SK-N-SH treated with all-trans-retinoic acid at 6 μM for 48 hours (cell line): Measurements from ENCODE around the gene RNF7.

Experiments
- ATAC-seq: fragments of 200-7000 bp; cut with Tn5 transposase; 3 replicates; pipeline ENCODE4 v1.9.1; 2020; ENCODE audit warnings: mild to moderate bottlenecking, moderate library complexity
- ARNTL ChIP-seq: fragments of 450-650 bp; formaldehyde crosslinking; IDR thresholded peaks from 2 replicates; pipeline ENCODE4 v1.5.0; 2020; ENCODE audit warnings: low read depth, mild to moderate bottlenecking, moderate library complexity, borderline replicate concordance
- BACH2 ChIP-seq: fragments of 250-450 bp; sonication (Bioruptor Pico); IDR thresholded peaks from 2 replicates; pipeline ENCODE4 v1.9.0; 2021; ENCODE audit warnings: mild to moderate bottlenecking, borderline replicate concordance
- CREB5 ChIP-seq: fragments of 250-450 bp; sonication (Bioruptor Pico); IDR thresholded peaks from 2 replicates; pipeline ENCODE4 v1.5.1; 2020; ENCODE audit warnings: low read depth, mild to moderate bottlenecking, moderate library complexity
- ESRRG ChIP-seq: fragments of 250-450 bp; sonication (Bioruptor Pico); IDR thresholded peaks from 2 replicates; pipeline ENCODE4 v1.6.1; 2021; ENCODE audit warnings: mild to moderate bottlenecking
- GLIS3 ChIP-seq: fragments of 250-450 bp; sonication (Bioruptor Pico); IDR thresholded peaks from 2 replicates; pipeline ENCODE4 v1.5.0; 2020; ENCODE audit warnings: mild to moderate bottlenecking, moderate library complexity
- ISL1 ChIP-seq: fragments of 250-450 bp; sonication (Bioruptor Pico); IDR thresholded peaks from 2 replicates; pipeline ENCODE4 v2.1.2; 2022; ENCODE audit warnings: mild to moderate bottlenecking, moderate library complexity
- RARB ChIP-seq: fragments of 250-450 bp; sonication (Bioruptor Pico); IDR thresholded peaks from 2 replicates; pipeline ENCODE4 v1.8.0; 2021; ENCODE audit warnings: mild to moderate bottlenecking, moderate library complexity
- SNAI2 ChIP-seq: fragments of 250-450 bp; sonication (Bioruptor Pico); IDR thresholded peaks from 2 replicates; pipeline ENCODE4 v1.5.0; 2020; ENCODE audit warnings: mild to moderate bottlenecking, moderate library complexity
- ZC3H10 ChIP-seq: fragments of 250-450 bp; sonication (Bioruptor Pico); IDR thresholded peaks from 2 replicates; pipeline ENCODE4 v1.5.1; 2021; ENCODE audit warnings: mild to moderate bottlenecking, moderate library complexity
- ZFP3 ChIP-seq: fragments of 250-450 bp; sonication (Bioruptor Pico); IDR thresholded peaks from 2 replicates; pipeline ENCODE4 v1.5.0; 2020; ENCODE audit warnings: mild to moderate bottlenecking, moderate library complexity
- ZFP30 ChIP-seq: fragments of 450-650 bp; formaldehyde crosslinking; IDR thresholded peaks from 2 replicates; pipeline ENCODE4 v1.5.0; 2022; ENCODE audit warnings: mild to moderate bottlenecking, moderate library complexity
- ZNF70 ChIP-seq: fragments of 450-650 bp; formaldehyde crosslinking; IDR thresholded peaks from 2 replicates; pipeline ENCODE4 v1.5.0; 2020; ENCODE audit warnings: mild to moderate bottlenecking, moderate library complexity
- ZNF8 ChIP-seq: fragments of 450-650 bp; formaldehyde crosslinking; IDR thresholded peaks from 2 replicates; pipeline ENCODE4 v1.5.0; 2020; ENCODE audit warnings: mild to moderate bottlenecking, moderate library complexity
- TF ChIP-seq, protein P1 (sequence below): fragments of 250-450 bp; sonication (Bioruptor Pico); IDR thresholded peaks from 2 replicates; pipeline ENCODE4 v1.8.0; 2021; ENCODE audit warnings: low read depth, mild to moderate bottlenecking, moderate library complexity, borderline replicate concordance
- TF ChIP-seq, protein P2 (sequence below): fragments of 250-450 bp; sonication (Bioruptor Pico); IDR thresholded peaks from 2 replicates; pipeline ENCODE4 v1.5.1; 2021; ENCODE audit warnings: mild to moderate bottlenecking, moderate library complexity
- TF ChIP-seq, protein P3 (sequence below): fragments of 250-450 bp; sonication (Bioruptor Pico); IDR thresholded peaks from 2 replicates; pipeline ENCODE4 v1.8.0; 2020; ENCODE audit warnings: mild to moderate bottlenecking, moderate library complexity, borderline replicate concordance
- TF ChIP-seq, protein P4 (sequence below): fragments of 250-450 bp; sonication (Bioruptor Pico); IDR thresholded peaks from 2 replicates; pipeline ENCODE4 v1.5.0; 2020; ENCODE audit warnings: mild to moderate bottlenecking, moderate library complexity

Gene RNF7

GRCh38 chr3:141792495-141792894 is 54.4 kb downstream of the RNF7 start (continued):
- TF ChIP-seq, protein P1, sequence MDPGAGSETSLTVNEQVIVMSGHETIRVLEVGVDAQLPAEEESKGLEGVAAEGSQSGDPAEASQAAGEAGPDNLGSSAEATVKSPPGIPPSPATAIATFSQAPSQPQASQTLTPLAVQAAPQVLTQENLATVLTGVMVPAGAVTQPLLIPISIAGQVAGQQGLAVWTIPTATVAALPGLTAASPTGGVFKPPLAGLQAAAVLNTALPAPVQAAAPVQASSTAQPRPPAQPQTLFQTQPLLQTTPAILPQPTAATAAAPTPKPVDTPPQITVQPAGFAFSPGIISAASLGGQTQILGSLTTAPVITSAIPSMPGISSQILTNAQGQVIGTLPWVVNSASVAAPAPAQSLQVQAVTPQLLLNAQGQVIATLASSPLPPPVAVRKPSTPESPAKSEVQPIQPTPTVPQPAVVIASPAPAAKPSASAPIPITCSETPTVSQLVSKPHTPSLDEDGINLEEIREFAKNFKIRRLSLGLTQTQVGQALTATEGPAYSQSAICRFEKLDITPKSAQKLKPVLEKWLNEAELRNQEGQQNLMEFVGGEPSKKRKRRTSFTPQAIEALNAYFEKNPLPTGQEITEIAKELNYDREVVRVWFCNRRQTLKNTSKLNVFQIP (CRISPR knock-in tag), result no peak
- TF ChIP-seq CREB5 (CRISPR knock-in tag), result no peak
- TF ChIP-seq, protein P2, sequence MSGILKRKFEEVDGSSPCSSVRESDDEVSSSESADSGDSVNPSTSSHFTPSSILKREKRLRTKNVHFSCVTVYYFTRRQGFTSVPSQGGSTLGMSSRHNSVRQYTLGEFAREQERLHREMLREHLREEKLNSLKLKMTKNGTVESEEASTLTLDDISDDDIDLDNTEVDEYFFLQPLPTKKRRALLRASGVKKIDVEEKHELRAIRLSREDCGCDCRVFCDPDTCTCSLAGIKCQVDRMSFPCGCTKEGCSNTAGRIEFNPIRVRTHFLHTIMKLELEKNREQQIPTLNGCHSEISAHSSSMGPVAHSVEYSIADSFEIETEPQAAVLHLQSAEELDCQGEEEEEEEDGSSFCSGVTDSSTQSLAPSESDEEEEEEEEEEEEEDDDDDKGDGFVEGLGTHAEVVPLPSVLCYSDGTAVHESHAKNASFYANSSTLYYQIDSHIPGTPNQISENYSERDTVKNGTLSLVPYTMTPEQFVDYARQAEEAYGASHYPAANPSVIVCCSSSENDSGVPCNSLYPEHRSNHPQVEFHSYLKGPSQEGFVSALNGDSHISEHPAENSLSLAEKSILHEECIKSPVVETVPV (CRISPR knock-in tag), result no peak

DNA sequence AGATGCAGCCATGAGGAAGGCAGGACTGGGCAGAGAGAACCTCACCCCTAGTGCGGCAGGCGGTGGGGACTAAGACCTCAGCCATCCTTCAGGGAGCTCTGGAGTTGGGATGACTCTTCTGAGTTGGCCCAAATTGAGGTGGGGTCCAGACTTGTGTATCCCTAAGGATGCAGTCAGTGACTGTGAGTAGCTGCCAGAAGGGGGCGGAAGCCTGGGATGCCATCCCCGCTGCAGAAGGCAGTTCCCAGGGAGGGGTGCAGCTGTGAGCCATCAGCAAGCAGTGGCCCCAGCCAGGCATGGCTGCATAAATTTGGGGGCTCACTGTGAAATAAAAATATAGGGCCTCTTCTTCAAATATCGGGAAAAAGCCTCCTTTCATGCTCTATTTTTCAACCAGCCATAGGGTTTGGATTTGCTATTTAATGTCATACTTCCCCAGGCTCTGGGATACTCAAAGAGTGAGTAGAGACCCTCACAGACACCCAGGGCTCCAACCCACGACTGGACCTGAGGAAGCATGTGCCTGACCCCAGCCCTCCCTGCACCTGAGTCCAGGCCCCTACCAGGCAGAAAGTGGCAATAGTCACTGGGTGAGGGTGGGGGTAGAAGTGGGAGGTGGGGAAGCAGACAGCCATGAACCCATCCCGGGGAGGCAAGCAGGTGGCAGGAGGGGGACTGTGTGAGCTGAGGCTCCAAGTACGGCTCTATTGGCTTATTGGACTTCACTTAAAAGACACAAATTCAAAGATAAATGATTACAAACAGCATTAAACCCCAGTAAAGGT is 55.6 kb downstream of the RNF7 start:
- no peak for ATAC-seq
- TF ChIP-seq, protein P3, sequence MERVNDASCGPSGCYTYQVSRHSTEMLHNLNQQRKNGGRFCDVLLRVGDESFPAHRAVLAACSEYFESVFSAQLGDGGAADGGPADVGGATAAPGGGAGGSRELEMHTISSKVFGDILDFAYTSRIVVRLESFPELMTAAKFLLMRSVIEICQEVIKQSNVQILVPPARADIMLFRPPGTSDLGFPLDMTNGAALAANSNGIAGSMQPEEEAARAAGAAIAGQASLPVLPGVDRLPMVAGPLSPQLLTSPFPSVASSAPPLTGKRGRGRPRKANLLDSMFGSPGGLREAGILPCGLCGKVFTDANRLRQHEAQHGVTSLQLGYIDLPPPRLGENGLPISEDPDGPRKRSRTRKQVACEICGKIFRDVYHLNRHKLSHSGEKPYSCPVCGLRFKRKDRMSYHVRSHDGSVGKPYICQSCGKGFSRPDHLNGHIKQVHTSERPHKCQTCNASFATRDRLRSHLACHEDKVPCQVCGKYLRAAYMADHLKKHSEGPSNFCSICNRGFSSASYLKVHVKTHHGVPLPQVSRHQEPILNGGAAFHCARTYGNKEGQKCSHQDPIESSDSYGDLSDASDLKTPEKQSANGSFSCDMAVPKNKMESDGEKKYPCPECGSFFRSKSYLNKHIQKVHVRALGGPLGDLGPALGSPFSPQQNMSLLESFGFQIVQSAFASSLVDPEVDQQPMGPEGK, result no peak
- TF ChIP-seq, protein P4, sequence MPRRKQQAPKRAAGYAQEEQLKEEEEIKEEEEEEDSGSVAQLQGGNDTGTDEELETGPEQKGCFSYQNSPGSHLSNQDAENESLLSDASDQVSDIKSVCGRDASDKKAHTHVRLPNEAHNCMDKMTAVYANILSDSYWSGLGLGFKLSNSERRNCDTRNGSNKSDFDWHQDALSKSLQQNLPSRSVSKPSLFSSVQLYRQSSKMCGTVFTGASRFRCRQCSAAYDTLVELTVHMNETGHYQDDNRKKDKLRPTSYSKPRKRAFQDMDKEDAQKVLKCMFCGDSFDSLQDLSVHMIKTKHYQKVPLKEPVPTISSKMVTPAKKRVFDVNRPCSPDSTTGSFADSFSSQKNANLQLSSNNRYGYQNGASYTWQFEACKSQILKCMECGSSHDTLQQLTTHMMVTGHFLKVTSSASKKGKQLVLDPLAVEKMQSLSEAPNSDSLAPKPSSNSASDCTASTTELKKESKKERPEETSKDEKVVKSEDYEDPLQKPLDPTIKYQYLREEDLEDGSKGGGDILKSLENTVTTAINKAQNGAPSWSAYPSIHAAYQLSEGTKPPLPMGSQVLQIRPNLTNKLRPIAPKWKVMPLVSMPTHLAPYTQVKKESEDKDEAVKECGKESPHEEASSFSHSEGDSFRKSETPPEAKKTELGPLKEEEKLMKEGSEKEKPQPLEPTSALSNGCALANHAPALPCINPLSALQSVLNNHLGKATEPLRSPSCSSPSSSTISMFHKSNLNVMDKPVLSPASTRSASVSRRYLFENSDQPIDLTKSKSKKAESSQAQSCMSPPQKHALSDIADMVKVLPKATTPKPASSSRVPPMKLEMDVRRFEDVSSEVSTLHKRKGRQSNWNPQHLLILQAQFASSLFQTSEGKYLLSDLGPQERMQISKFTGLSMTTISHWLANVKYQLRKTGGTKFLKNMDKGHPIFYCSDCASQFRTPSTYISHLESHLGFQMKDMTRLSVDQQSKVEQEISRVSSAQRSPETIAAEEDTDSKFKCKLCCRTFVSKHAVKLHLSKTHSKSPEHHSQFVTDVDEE, result no peak
- TF ChIP-seq ESRRG (CRISPR knock-in tag) (no peak), GLIS3 (no peak), ZNF70 (CRISPR knock-in tag) (no peak), BACH2 (CRISPR knock-in tag) (no peak), ARNTL (CRISPR knock-in tag) (no peak), SNAI2 (CRISPR knock-in tag) (no peak)
- TF ChIP-seq, protein P1 (CRISPR knock-in tag), result no peak

DNA sequence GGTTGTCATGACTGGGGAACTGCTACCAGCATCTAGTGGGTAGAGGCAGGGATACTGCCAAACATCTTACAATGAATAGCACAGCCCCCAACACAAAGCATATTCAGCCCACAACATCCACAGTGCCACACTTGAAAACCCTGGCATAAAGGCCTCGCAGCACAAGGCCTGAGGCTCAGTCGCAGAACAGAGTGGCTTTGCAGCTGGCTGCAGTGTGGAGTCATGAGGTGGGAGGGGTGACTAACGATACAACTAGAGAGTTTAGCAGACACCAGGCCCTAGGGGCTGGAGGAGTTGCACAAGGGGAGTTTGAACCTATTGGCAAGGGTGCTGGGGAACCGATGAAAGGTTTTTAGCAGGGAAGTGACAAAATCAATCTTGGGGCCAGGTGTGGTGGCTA is 57.2 kb downstream of the RNF7 start:
- TF ChIP-seq SNAI2 (CRISPR knock-in tag), result no peak
- TF ChIP-seq ZNF8, result no peak
- TF ChIP-seq, protein P4, result no peak
- TF ChIP-seq ZC3H10, result no peak
- TF ChIP-seq, protein P2 (CRISPR knock-in tag), result no peak
- no peak for TF ChIP-seq RARB (CRISPR knock-in tag)
- no peak for TF ChIP-seq ZFP30 (CRISPR knock-in tag)
- no peak for TF ChIP-seq ISL1 (CRISPR knock-in tag)
- no peak for TF ChIP-seq ZFP3 (CRISPR knock-in tag)
- no peak for ATAC-seq
